Measurements from ENCODE around the gene MAD2L1BP.
A peak's percentile ranks its signal among the peaks of the same experiment; 100 is the strongest.
"Not testable (repeated sequence)": the region's sequence is repeated elsewhere in the genome, so short reads cannot be mapped to it uniquely, and the experiment has no call there.

MAD2L1BP gene

GRCh38 chr6:43628393-43629103 lies 7.1 kb upstream of the MAD2L1BP start:
- Histone ChIP-seq H3K9me3 (no peaks in the 10 kb centered on the region), H3K27me3 (no peaks in the 10 kb centered on the region), H3K4me3 (peak overlapping the region; percentile 93 to 99), H3K27ac (peak overlapping the region; percentile 93 to 95), H3K4me1 (peaks cover 0 to 25% (median 21%) of the 10 kb centered on the region in 4 donors), H3K36me3 (peaks cover 25 to 31% (median 28%) of the 10 kb centered on the region in 3 donors)
- intact Hi-C loops (cut with DNase I; ENCODE audit: low total_unique reads), result no loop called here
- DNase-seq, result peak; percentile 39 to 80
- TF ChIP-seq CTCF (IDR thresholded peaks at IDR 0.05), result no peak

GRCh38 chr6:43629104-43629504 lies 6.5 kb upstream of the MAD2L1BP start, which contains the start of gene GTPBP2:
Gene GTPBP2, minus strand, starts transcription at chr6:43629264. Its CDS starts 102 bp downstream, at chr6:43629162.
- Histone ChIP-seq H3K4me1 (peaks cover 0 to 25% (median 21%) of the 10 kb centered on the region in 4 donors), H3K9me3 (no peaks in the 10 kb centered on the region), H3K4me3 (peak within 1 kb of the TSS; percentile 93 to 99), H3K27me3 (no peaks in the 10 kb centered on the region), H3K27ac (peak within 1 kb of the TSS; percentile 93 to 95), H3K36me3 (peaks cover 20 to 25% (median 22%) of the 10 kb centered on the region in 3 donors)
- peak; percentile 99 to 100 for DNase-seq
- intact Hi-C loops (cut with DNase I; ENCODE audit: low total_unique reads), result no loop called here
- no peak for TF ChIP-seq CTCF (IDR thresholded peaks at IDR 0.05)

GRCh38 chr6:43629505-43630300 lies 5.9 kb upstream of the MAD2L1BP start:
- intact Hi-C loops (cut with DNase I; ENCODE audit: low total_unique reads), result loop anchor here (5.0 kb wide), 1 partner anchor 73 kb away; no protein-coding TSS in a partner anchor
- peak in 1 of 2 experiments; percentile 3 for TF ChIP-seq CTCF (IDR thresholded peaks at IDR 0.05)
- peak; percentile 98 for DNase-seq
- peak overlapping the region; percentile 93 to 95 for H3K27ac ChIP-seq
- H3K4me1 ChIP-seq, result peaks cover 0 to 25% (median 21%) of the 10 kb centered on the region in 4 donors
- H3K9me3 ChIP-seq, result no peaks in the 10 kb centered on the region
- peak overlapping the region; percentile 93 to 99 for H3K4me3 ChIP-seq
- H3K36me3 ChIP-seq, result peaks cover 14 to 19% (median 16%) of the 10 kb centered on the region in 3 donors
- no peaks in the 10 kb centered on the region for H3K27me3 ChIP-seq

GRCh38 chr6:43630980-43631619 lies 4.5 kb upstream of the MAD2L1BP start:
- DNase-seq, result no peak
- Histone ChIP-seq H3K36me3 (peaks cover 0 to 5% (median 2%) of the 10 kb centered on the region in 3 donors), H3K4me1 (peaks cover 0 to 30% (median 23%) of the 10 kb centered on the region in 4 donors), H3K9me3 (no peaks in the 10 kb centered on the region), H3K4me3 (no peak overlapping the region), H3K27me3 (no peaks in the 10 kb centered on the region), H3K27ac (peak overlapping the region in 1 of 2 donors; percentile 95)
- no peak for TF ChIP-seq CTCF (IDR thresholded peaks at IDR 0.05)
- intact Hi-C loops (cut with DNase I; ENCODE audit: low total_unique reads), result loop anchor here (5.0 kb wide), 1 partner anchor 71 kb away; no protein-coding TSS in a partner anchor

GRCh38 chr6:43633002-43633401 lies 2.6 kb upstream of the MAD2L1BP start:
- not testable (repeated sequence) for H3K36me3 ChIP-seq, H3K9me3 ChIP-seq, H3K27ac ChIP-seq, DNase-seq, H3K27me3 ChIP-seq, H3K4me3 ChIP-seq
- peaks cover 0 to 32% (median 27%) of the 10 kb centered on the region in 4 donors for H3K4me1 ChIP-seq
- intact Hi-C loops (cut with DNase I; ENCODE audit: low total_unique reads), result loop anchor here (5.0 kb wide), 1 partner anchor 69 kb away; no protein-coding TSS in a partner anchor
